Heart right ventricle (tissue), 16 donors: ENCODE measurements around the gene HERC3. TPM values are rescaled to one million over a fixed set of nuclear protein-coding genes. Genes with fewer than 3 reads are reported as not detected.

Source experiments
- ATAC-seq, 8 donors: fragments of 200-7000 bp; cut with Tn5 transposase; one replicate each; pipeline ENCODE4 v1.9.1; 2020; ENCODE audit warnings: mild to moderate bottlenecking in 8 of 8, moderate library complexity in 8 of 8, moderate number of reproducible peaks in 1 of 8
- DNase-seq, 2 donors: peaks; one replicate each; pipeline ENCODE4 v3.0.0-alpha.2; 2020
- H3K27ac ChIP-seq, 10 donors: fragments of 200-600 bp; sonication (generic) in 2 of 10; one replicate each; pipeline versions ENCODE4 v1.5.0 to v1.8.0; 2020 to 2022; ENCODE audit warnings: mild to moderate bottlenecking in 3 of 10
- H3K27me3 ChIP-seq, 7 donors: fragments of 200-600 bp; one replicate each; pipeline ENCODE4 v1.8.0; 2021 to 2022; ENCODE audit warnings: mild to moderate bottlenecking in 2 of 7
- H3K36me3 ChIP-seq, 9 donors: fragments of 200-600 bp; sonication (generic) in 1 of 9; one replicate each; pipeline versions ENCODE4 v1.5.0 to v1.8.0; 2020 to 2022; ENCODE audit warnings: mild to moderate bottlenecking in 2 of 9
- H3K4me1 ChIP-seq, 9 donors: fragments of 200-600 bp; sonication (generic) in 1 of 9; one replicate each; pipeline versions ENCODE4 v1.5.0 to v1.8.0; 2020 to 2022; ENCODE audit warnings: mild to moderate bottlenecking in 4 of 9
- H3K4me3 ChIP-seq, 10 donors: fragments of 200-600 bp; sonication (generic) in 2 of 10; one replicate each; pipeline versions ENCODE4 v1.5.0 to v1.8.0; 2020 to 2022; ENCODE audit warnings: mild to moderate bottlenecking in 7 of 10, moderate library complexity in 2 of 10
- H3K9me3 ChIP-seq, 11 donors: fragments of 200-600 bp in 10 of 11; sonication (generic) in 2 of 11; one replicate each; pipeline versions ENCODE4 v1.5.0 to v1.8.0; 2013 to 2022; ENCODE audit warnings: mild to moderate bottlenecking in 2 of 11, control low read depth in 1 of 11, moderate library complexity in 1 of 11
- WGBS, 2 donors: extraction: QIAGEN DNeasy Blood & Tissue Kit; methylation state at CpG; one replicate each; pipeline ENCODE4 v1.1.7; 2013; ENCODE audit warnings: inconsistent platforms in 1 of 2; 5-methylcytosine and 5-hydroxymethylcytosine counted together
- intact Hi-C, 10 donors: fragments of 100-400 bp; cut with DNase I; formaldehyde crosslinking; loops; one replicate each; pipeline versions ENCODE4 v1.11.1 to v1.14.2; 2022
- polyA plus RNA-seq, 2 donors: library from polyadenylated mRNA; stranded (reverse); fragments of 200-250 nt; gene quantifications; one replicate each; pipeline ENCODE4 v1.2.3, GENCODE V29; 2013
- total RNA-seq, 10 donors: library from RNA; stranded (reverse); fragmentation: NEBNext Ultra II Directional in 3 of 10; extraction: Animal tissue kit (Norgen Biotek cat#: 25700) in 3 of 10; gene quantifications; one replicate each; pipeline versions ENCODE4 v1.2.1 to v1.2.4, GENCODE V29; 2021 to 2023
- TF ChIP-seq, protein P1 (sequence below), 9 donors: fragments of 200-600 bp; sonication (generic) in 2 of 9; IDR thresholded peaks; one replicate each; pipeline versions ENCODE4 v1.5.0 to v1.8.0; 2021 to 2022; ENCODE audit warnings: antibody characterized with exemption in 9 of 9, mild to moderate bottlenecking in 5 of 9, moderate library complexity in 1 of 9
- donor health status: Arrhythmogenic right ventricular cardiomyopathy.
- donor health status: ischemic (EF 13 %, LVEDD 7.1; RV severe dilation, severe dysfunction).
- donor health status: healthy with polysubstance abuse.
- donor health status: DM: no; HTN: yes; CAD: no.
- donor health status: DM: no; HTN: no; CAD: no.
- donor health status: ischemic (EF 25% LVEDD 6.9; RV normal size, moderate dysfunction).
- donor health status: ischemic (EF 25% LVEDD 5.7; RV mildly dilated, moderate dysfunction).
- donor health status: healthy.
- donor health status: DM: yes; HTN: yes; CAD: no.
- donor health status: Ischemic cardiomyopathy.
- donor health status: ischemic (EF 35%, LVEDD 5.7; RV mildly dilated, moderate dysfunction).
- donor health status: nonischemic (EF 11% LVEDD 7.7; RV severe dilation, severe dysfunction).
- donor health status: DM: yes; HTN: yes; CAD: no.
- donor health status: PGD.
- donor health status: ischemic (EF 29% LVEDD 5.4; RV normal size, mild dysfunction).
- donor health status: nonischemic (EF 23%, LVEDD 6.1; RV moderate dilation, normal function).

The HERC3 gene
- total and polyA plus RNA-seq, 12 donors: 8.5 to 62.6 (median 46.5) TPM

DNA sequence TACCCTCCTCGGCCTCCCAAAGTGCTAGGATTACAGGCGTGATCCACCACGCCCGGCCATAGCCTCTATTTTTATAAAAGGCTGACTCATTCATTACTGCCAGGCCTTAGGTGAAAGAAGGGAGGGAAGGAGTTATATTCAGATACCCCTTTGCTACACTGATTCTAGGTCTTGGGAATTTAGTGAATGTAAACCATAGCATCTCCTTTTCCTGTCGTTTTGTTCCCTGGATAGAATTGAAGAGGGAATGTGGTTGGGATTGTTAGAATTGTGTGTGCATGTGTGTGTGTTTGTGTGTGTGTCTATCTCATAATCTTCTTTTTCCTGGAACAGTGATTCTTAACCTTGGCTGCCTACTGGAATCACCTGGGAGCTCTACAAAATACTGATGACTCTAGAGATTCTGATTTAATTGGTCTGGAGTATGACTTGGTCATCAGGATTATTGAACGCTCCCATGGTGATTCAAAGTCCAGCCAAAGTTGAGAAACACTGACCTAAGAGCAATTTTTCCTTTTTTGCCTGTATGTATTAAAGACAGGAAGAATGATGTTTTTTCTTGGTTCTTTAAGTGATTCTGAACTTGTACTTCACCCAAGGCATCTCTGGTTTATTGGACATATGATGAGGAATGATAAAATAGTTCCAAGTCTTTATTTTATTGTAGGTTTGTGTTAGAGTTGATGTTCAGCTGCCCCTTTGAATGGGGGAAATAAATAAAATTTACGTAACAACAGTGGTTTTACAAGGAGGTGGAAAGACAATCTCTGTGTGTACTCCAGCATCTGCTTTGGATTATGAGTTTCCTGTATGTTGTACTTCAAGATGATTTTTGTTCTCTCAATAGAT lies 68.4 kb downstream of the HERC3 start:
- Histone ChIP-seq H3K4me3 (no peak overlapping the region), H3K27ac (no peak overlapping the region), H3K36me3 (peaks cover 0 to 97% (median 17%) of the 10 kb centered on the region in 9 donors), H3K9me3 (no peaks in the 10 kb centered on the region), H3K4me1 (peaks cover 0 to 12% (median 0%) of the 10 kb centered on the region in 9 donors), H3K27me3 (no peaks in the 10 kb centered on the region)
- DNase-seq (no peak), ATAC-seq (no peak)
- intact Hi-C loops: loop anchor here in 6 of 10 donors (2.0 to 5.0 kb wide), 3 partner anchors 122 to 128 kb away; no protein-coding TSS in a partner anchor
- 88 to 89% methylated on average over 7 of the region's 7 CpGs for WGBS, 2 donors
- TF ChIP-seq, protein P1, sequence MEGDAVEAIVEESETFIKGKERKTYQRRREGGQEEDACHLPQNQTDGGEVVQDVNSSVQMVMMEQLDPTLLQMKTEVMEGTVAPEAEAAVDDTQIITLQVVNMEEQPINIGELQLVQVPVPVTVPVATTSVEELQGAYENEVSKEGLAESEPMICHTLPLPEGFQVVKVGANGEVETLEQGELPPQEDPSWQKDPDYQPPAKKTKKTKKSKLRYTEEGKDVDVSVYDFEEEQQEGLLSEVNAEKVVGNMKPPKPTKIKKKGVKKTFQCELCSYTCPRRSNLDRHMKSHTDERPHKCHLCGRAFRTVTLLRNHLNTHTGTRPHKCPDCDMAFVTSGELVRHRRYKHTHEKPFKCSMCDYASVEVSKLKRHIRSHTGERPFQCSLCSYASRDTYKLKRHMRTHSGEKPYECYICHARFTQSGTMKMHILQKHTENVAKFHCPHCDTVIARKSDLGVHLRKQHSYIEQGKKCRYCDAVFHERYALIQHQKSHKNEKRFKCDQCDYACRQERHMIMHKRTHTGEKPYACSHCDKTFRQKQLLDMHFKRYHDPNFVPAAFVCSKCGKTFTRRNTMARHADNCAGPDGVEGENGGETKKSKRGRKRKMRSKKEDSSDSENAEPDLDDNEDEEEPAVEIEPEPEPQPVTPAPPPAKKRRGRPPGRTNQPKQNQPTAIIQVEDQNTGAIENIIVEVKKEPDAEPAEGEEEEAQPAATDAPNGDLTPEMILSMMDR (IDR thresholded peaks at IDR 0.05): no peak

DNA sequence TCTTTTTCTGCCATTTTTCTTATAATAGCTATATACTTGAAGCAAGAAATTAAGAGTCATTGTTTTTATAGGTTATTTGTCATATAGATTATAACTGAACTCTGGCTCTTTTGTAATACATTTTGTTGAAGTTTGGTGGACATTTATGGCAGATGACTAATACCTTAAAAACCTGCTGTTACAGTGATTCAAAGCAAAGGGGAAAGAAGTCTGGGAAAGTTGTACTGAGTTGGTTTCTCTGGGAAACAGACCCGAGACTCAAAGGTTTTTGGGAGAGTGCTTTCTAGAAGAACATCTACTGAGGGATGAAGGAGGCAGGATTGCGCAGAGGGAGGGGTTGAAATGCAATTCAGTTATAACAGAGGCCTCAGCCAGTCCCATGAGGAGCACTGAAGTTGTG lies 69.5 kb downstream of the HERC3 start:
- peaks cover 0 to 96% (median 9%) of the 10 kb centered on the region in 9 donors for H3K36me3 ChIP-seq
- H3K4me3 ChIP-seq: no peak overlapping the region
- WGBS, 2 donors: 94 to 96% methylated on average over 2 of the region's 2 CpGs
- no peaks in the 10 kb centered on the region for H3K27me3 ChIP-seq
- intact Hi-C loops: loop anchor here in 6 of 10 donors (2.0 to 5.0 kb wide), 3 partner anchors 123 to 129 kb away; no protein-coding TSS in a partner anchor
- ATAC-seq (no peak), DNase-seq (no peak)
- H3K4me1 ChIP-seq: peaks cover 0 to 12% (median 0%) of the 10 kb centered on the region in 9 donors
- H3K27ac ChIP-seq: no peak overlapping the region
- TF ChIP-seq, protein P1 (IDR thresholded peaks at IDR 0.05): no peak
- no peaks in the 10 kb centered on the region for H3K9me3 ChIP-seq

DNA sequence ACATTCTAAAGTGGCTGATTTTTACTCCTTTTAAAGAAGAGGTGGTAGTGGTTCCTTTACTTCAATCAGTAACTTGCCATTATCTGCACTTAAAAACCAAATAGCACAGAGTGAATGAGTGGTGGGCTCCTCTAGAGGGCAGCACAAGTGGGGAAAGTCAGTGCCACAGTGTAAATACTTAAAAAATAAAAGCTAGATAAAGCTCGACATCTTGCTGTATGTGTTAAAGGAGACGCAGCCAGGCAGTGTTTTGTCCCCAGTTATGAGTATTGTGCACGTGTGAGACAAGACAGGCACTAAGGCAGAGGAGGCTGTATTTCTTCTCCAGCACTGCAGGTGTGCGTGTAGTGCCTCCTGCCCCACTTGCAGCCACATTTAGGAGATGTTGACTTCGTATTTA lies 80.7 kb downstream of the HERC3 start:
- peak in 3 of 8 donors; percentile 31 to 46 (median 43) for ATAC-seq
- Histone ChIP-seq H3K27me3 (no peaks in the 10 kb centered on the region), H3K4me1 (no peaks in the 10 kb centered on the region), H3K4me3 (no peak overlapping the region), H3K9me3 (no peaks in the 10 kb centered on the region), H3K36me3 (peaks cover 0 to 87% (median 38%) of the 10 kb centered on the region in 9 donors), H3K27ac (no peak overlapping the region)
- intact Hi-C loops: no loop called here
- TF ChIP-seq, protein P1 (IDR thresholded peaks at IDR 0.05): peak in 8 of 9 donors; percentile 36 to 65 (median 52)
- no peak for DNase-seq
- 55 to 62% methylated on average over 5 of the region's 5 CpGs for WGBS, 2 donors

DNA sequence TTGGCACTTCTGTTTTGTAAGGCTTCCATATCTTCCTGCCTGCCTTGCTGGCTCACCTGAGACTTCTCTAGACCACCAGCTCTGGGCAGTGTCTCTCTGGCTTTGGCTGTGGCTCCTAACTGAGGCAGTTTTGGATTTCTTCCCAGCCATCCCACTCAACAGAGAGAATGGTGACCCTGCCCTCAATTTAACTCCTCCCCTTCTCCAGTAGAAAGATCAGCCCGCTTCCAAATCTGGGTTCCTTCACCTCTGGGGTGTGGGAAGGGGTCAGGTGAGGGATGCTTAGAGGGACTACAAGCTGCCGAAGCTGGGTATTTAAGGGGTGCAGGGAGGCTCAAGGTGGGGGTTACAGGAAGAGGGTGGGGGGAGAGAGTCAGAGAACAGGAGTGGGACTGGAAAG lies 81.6 kb downstream of the HERC3 start:
- intact Hi-C loops: no loop called here
- Histone ChIP-seq H3K27ac (no peak overlapping the region), H3K9me3 (no peaks in the 10 kb centered on the region), H3K4me1 (no peaks in the 10 kb centered on the region), H3K36me3 (peaks cover 0 to 87% (median 47%) of the 10 kb centered on the region in 9 donors), H3K27me3 (no peaks in the 10 kb centered on the region), H3K4me3 (no peak overlapping the region)
- ATAC-seq (no peak), DNase-seq (no peak)
- WGBS, 2 donors: 86 to 90% methylated on average over 2 of the region's 2 CpGs
- TF ChIP-seq, protein P1 (IDR thresholded peaks at IDR 0.05): no peak
